Liver (tissue), 9 donors: ENCODE results near the gene ABLIM3. TPM values are rescaled to one million over a fixed set of nuclear protein-coding genes. Genes with fewer than 3 reads are reported as not detected.

ENCODE experiments used
- DNase-seq: peaks from one replicate; pipeline ENCODE4 v3.0.0-alpha.2; 2017; ENCODE audit warnings: low spot score
- H3K27ac ChIP-seq, 2 donors: one replicate each; pipeline ENCODE4 v1.7.0; 2013; ENCODE audit warnings: inconsistent platforms in 2 of 2, low read length in 2 of 2, control low read depth in 1 of 2, low read depth in 1 of 2, mild to moderate bottlenecking in 1 of 2
- H3K27me3 ChIP-seq, 4 donors: one replicate each; pipeline versions ENCODE4 v1.6.1 to v1.7.0; 2013; ENCODE audit warnings: low read length in 3 of 4, inconsistent platforms in 1 of 4, mild to moderate bottlenecking in 1 of 4, moderate library complexity in 1 of 4; ENCODE audit not compliant: control insufficient read depth in 4 of 4, insufficient read depth in 4 of 4
- H3K36me3 ChIP-seq, 4 donors: one replicate each; pipeline versions ENCODE4 v1.6.1 to v1.7.0; 2013; ENCODE audit warnings: low read length in 3 of 4, mild to moderate bottlenecking in 3 of 4, low read depth in 1 of 4, moderate library complexity in 1 of 4; ENCODE audit not compliant: control insufficient read depth in 4 of 4, insufficient read depth in 3 of 4
- H3K4me1 ChIP-seq, 4 donors: one replicate each; pipeline versions ENCODE4 v1.6.1 to v1.7.0; 2013; ENCODE audit warnings: low read length in 3 of 4, mild to moderate bottlenecking in 3 of 4, moderate library complexity in 1 of 4; ENCODE audit not compliant: control insufficient read depth in 4 of 4, insufficient read depth in 4 of 4
- H3K4me3 ChIP-seq, 3 donors: one replicate each; pipeline versions ENCODE4 v1.6.1 to v1.7.0; 2013; ENCODE audit warnings: low read length in 3 of 3, control low read depth in 1 of 3, low read depth in 1 of 3, mild to moderate bottlenecking in 1 of 3
- H3K9ac ChIP-seq, 2 donors: one replicate each; pipeline ENCODE4 v1.7.0; 2013; ENCODE audit warnings: low read length in 2 of 2, mild to moderate bottlenecking in 2 of 2, moderate library complexity in 2 of 2, control low read depth in 1 of 2, low read depth in 1 of 2
- H3K9me3 ChIP-seq, 4 donors: one replicate each; pipeline versions ENCODE4 v1.6.1 to v1.7.0; 2013; ENCODE audit warnings: low read length in 3 of 4; ENCODE audit not compliant: control insufficient read depth in 4 of 4
- EGR1 ChIP-seq, 2 donors: IDR thresholded peaks; 2 replicates each; pipeline ENCODE4 v1.6.1; 2016 to 2018; ENCODE audit warnings: antibody characterized with exemption in 2 of 2, low read depth in 2 of 2
- FOXA1 ChIP-seq: IDR thresholded peaks from 2 replicates; pipeline ENCODE4 v1.6.1; 2016; ENCODE audit warnings: antibody characterized with exemption
- FOXA2 ChIP-seq: IDR thresholded peaks from 2 replicates; pipeline ENCODE4 v1.6.1; 2016; ENCODE audit warnings: antibody characterized with exemption
- GABPA ChIP-seq, 2 donors: IDR thresholded peaks in 1 of 2; conservative IDR thresholded peaks in 1 of 2; 2 replicates each; pipeline ENCODE4 v1.6.1; 2016; ENCODE audit warnings: antibody characterized with exemption in 2 of 2, mild to moderate bottlenecking in 1 of 2, moderate library complexity in 1 of 2
- HNF4A ChIP-seq, 2 donors: conservative IDR thresholded peaks; 2 replicates each; pipeline ENCODE4 v1.6.1; 2016; ENCODE audit warnings: antibody characterized with exemption in 2 of 2, mild to moderate bottlenecking in 2 of 2
- HNF4G ChIP-seq: IDR thresholded peaks from 2 replicates; pipeline ENCODE4 v1.6.1; 2016; ENCODE audit warnings: antibody characterized with exemption
- JUND ChIP-seq, 2 donors: IDR thresholded peaks; 2 replicates each; pipeline ENCODE4 v1.6.1; 2016; ENCODE audit warnings: antibody characterized with exemption in 2 of 2
- NR2F2 ChIP-seq: IDR thresholded peaks from 2 replicates; pipeline ENCODE4 v1.6.1; 2016; ENCODE audit warnings: antibody characterized with exemption
- RAD21 ChIP-seq, 2 donors: IDR thresholded peaks; 2 replicates each; pipeline ENCODE4 v1.6.1; 2016; ENCODE audit warnings: antibody characterized with exemption in 2 of 2, mild to moderate bottlenecking in 2 of 2
- RXRA ChIP-seq, 2 donors: IDR thresholded peaks; 2 replicates each; pipeline ENCODE4 v1.6.1; 2017 to 2018; ENCODE audit warnings: antibody characterized with exemption in 2 of 2, mild to moderate bottlenecking in 1 of 2
- SP1 ChIP-seq: IDR thresholded peaks from 2 replicates; pipeline ENCODE4 v1.6.1; 2018; ENCODE audit warnings: antibody characterized with exemption, mild to moderate bottlenecking
- TAF1 ChIP-seq: conservative IDR thresholded peaks from 2 replicates; pipeline ENCODE4 v1.6.1; 2016; ENCODE audit warnings: antibody characterized with exemption, mild to moderate bottlenecking
- YY1 ChIP-seq: IDR thresholded peaks from 2 replicates; pipeline ENCODE4 v1.6.1; 2016; ENCODE audit warnings: antibody characterized with exemption, mild to moderate bottlenecking
- WGBS: extraction: QIAGEN DNeasy Blood & Tissue Kit; methylation state at CpG from one replicate; pipeline ENCODE4 v1.1.7; 2013; 5-methylcytosine and 5-hydroxymethylcytosine counted together
- polyA plus RNA-seq, 2 donors: library from polyadenylated mRNA; stranded (reverse) in 1 of 2; unstranded in 1 of 2; fragments of 200-250 nt in 1 of 2; fragments of >200 nt in 1 of 2; fragmentation: Nextera tagmentation in 1 of 2; extraction: Ambion mirVana in 1 of 2; gene quantifications; one replicate each; pipeline versions ENCODE4 v1.2.1 to v1.2.3, GENCODE V29; 2013 to 2015
- total RNA-seq, 2 donors: library from RNA; depleted of rRNA; stranded (reverse); fragments of >200 nt; gene quantifications; one replicate each; pipeline ENCODE4 v1.2.3, GENCODE V29; 2014
- TF ChIP-seq, protein P1 (sequence below): IDR thresholded peaks from 2 replicates; pipeline ENCODE4 v1.6.1; 2016; ENCODE audit warnings: antibody characterized with exemption
- TF ChIP-seq, protein P2 (sequence below): IDR thresholded peaks from 2 replicates; pipeline ENCODE4 v1.6.1; 2016; ENCODE audit warnings: antibody characterized with exemption
- TF ChIP-seq, protein P3 (sequence below): IDR thresholded peaks from 2 replicates; pipeline ENCODE4 v1.6.1; 2016; ENCODE audit warnings: antibody characterized with exemption
- TF ChIP-seq, protein P4 (sequence below): IDR thresholded peaks from 2 replicates; pipeline ENCODE4 v1.6.1; 2016; ENCODE audit warnings: antibody characterized with exemption, mild to moderate bottlenecking
- TF ChIP-seq, protein P5 (sequence below): fragments of 150-350 bp; IDR thresholded peaks from 2 replicates; pipeline ENCODE4 v1.5.1; 2017; ENCODE audit warnings: improper control_type of control experiment, low read depth, low read length; ENCODE audit not compliant: missing input control
- donor health status: healthy.
- donor health status: healthy.
- donor health status: healthy.
- donor health status: healthy.
- donor health status: healthy.

Gene ABLIM3
- total and polyA plus RNA-seq, 4 donors: 6.8 to 131 (median 43.1) TPM

DNA sequence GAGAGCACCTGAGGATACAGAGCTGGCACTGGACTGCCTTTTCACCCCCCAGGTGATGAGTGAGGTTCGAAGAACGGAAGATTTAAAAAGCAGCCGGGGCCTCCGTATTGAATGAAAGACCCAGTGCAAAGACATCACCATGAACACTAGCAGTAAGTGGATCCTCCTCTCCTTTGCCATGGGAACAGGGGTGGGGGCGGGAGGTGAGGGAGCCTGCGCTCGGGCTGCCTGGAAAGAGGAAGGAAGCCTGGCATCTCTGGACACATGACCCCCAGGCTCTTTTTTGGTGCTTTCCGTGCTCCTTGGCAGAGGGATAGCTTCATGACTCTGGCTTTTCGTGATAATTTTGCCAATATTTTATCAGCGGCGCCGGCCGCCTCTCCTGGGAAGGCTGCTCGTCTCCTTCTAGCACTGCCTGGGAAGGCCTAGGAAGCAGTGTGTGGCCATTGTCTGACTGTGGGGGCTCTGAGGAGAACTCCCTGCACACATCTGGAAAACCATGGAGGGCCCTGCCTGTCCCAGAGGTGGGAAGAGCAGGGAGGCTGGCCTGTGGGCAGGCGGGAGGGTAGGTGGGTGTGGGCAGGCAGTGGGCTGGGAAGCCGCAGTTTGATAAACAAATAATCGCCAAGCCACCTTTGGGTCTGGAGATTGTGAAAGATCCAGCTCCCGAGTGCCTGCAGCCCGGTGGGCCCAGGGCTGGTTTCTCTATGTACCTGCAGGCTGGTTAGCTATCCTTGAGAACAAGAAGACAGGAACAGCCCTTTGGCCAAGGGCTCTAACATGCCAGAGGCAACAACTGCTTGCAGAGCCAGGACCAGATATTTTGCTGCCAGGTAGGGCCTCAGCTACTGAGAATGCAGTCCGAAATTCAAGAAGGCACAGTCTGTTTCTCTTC is 911 bp downstream of the ABLIM3 start:
- DNase-seq: peak; percentile 45
- WGBS: 15% methylated on average over 20 of the region's 20 CpGs

More for the DNA sequence above, 911 bp downstream of the ABLIM3 start:
- TF ChIP-seq FOXA1 (no peak), TAF1 (peak; percentile 82), RXRA (IDR thresholded peaks at IDR 0.05) (peak; percentile 33 to 52), GABPA (IDR thresholded peaks at IDR 0.05 in 1 of 2, conservative IDR thresholded peaks at IDR 0.05 in 1 of 2) (no peak), HNF4G (no peak), FOXA2 (no peak), YY1 (peak; percentile 65), HNF4A (conservative IDR thresholded peaks at IDR 0.05) (peak; percentile 15 to 21), EGR1 (IDR thresholded peaks at IDR 0.05; ENCODE audit: low read depth in 2 of 2) (no peak), JUND (IDR thresholded peaks at IDR 0.05) (peak in 1 of 2 donors; percentile 12), RAD21 (IDR thresholded peaks at IDR 0.05) (no peak), NR2F2 (peak; percentile 72), SP1 (peak; percentile 63)
- TF ChIP-seq, protein P1, sequence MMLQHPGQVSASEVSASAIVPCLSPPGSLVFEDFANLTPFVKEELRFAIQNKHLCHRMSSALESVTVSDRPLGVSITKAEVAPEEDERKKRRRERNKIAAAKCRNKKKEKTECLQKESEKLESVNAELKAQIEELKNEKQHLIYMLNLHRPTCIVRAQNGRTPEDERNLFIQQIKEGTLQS: no peak
- TF ChIP-seq, protein P2, sequence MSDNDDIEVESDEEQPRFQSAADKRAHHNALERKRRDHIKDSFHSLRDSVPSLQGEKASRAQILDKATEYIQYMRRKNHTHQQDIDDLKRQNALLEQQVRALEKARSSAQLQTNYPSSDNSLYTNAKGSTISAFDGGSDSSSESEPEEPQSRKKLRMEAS: peak; percentile 22
- TF ChIP-seq, protein P3, sequence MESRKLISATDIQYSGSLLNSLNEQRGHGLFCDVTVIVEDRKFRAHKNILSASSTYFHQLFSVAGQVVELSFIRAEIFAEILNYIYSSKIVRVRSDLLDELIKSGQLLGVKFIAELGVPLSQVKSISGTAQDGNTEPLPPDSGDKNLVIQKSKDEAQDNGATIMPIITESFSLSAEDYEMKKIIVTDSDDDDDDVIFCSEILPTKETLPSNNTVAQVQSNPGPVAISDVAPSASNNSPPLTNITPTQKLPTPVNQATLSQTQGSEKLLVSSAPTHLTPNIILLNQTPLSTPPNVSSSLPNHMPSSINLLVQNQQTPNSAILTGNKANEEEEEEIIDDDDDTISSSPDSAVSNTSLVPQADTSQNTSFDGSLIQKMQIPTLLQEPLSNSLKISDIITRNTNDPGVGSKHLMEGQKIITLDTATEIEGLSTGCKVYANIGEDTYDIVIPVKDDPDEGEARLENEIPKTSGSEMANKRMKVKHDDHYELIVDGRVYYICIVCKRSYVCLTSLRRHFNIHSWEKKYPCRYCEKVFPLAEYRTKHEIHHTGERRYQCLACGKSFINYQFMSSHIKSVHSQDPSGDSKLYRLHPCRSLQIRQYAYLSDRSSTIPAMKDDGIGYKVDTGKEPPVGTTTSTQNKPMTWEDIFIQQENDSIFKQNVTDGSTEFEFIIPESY: no peak
- TF ChIP-seq, protein P4, sequence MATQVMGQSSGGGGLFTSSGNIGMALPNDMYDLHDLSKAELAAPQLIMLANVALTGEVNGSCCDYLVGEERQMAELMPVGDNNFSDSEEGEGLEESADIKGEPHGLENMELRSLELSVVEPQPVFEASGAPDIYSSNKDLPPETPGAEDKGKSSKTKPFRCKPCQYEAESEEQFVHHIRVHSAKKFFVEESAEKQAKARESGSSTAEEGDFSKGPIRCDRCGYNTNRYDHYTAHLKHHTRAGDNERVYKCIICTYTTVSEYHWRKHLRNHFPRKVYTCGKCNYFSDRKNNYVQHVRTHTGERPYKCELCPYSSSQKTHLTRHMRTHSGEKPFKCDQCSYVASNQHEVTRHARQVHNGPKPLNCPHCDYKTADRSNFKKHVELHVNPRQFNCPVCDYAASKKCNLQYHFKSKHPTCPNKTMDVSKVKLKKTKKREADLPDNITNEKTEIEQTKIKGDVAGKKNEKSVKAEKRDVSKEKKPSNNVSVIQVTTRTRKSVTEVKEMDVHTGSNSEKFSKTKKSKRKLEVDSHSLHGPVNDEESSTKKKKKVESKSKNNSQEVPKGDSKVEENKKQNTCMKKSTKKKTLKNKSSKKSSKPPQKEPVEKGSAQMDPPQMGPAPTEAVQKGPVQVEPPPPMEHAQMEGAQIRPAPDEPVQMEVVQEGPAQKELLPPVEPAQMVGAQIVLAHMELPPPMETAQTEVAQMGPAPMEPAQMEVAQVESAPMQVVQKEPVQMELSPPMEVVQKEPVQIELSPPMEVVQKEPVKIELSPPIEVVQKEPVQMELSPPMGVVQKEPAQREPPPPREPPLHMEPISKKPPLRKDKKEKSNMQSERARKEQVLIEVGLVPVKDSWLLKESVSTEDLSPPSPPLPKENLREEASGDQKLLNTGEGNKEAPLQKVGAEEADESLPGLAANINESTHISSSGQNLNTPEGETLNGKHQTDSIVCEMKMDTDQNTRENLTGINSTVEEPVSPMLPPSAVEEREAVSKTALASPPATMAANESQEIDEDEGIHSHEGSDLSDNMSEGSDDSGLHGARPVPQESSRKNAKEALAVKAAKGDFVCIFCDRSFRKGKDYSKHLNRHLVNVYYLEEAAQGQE: peak; percentile 40
- TF ChIP-seq, protein P5, sequence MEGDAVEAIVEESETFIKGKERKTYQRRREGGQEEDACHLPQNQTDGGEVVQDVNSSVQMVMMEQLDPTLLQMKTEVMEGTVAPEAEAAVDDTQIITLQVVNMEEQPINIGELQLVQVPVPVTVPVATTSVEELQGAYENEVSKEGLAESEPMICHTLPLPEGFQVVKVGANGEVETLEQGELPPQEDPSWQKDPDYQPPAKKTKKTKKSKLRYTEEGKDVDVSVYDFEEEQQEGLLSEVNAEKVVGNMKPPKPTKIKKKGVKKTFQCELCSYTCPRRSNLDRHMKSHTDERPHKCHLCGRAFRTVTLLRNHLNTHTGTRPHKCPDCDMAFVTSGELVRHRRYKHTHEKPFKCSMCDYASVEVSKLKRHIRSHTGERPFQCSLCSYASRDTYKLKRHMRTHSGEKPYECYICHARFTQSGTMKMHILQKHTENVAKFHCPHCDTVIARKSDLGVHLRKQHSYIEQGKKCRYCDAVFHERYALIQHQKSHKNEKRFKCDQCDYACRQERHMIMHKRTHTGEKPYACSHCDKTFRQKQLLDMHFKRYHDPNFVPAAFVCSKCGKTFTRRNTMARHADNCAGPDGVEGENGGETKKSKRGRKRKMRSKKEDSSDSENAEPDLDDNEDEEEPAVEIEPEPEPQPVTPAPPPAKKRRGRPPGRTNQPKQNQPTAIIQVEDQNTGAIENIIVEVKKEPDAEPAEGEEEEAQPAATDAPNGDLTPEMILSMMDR: peak; percentile 6
- Histone ChIP-seq H3K4me1 (peaks cover 0 to 12% (median 6%) of the 10 kb centered on the region in 4 donors), H3K36me3 (no peaks in the 10 kb centered on the region), H3K9me3 (no peaks in the 10 kb centered on the region), H3K27ac (peak overlapping the region; percentile 89 to 94), H3K4me3 (peak overlapping the region; percentile 76 to 97 (median 96)), H3K9ac (peak overlapping the region; percentile 81 to 99), H3K27me3 (no peaks in the 10 kb centered on the region)
